ENCODE results near the gene HDHD3. TPM values are rescaled to one million over a fixed set of nuclear protein-coding genes. Genes with fewer than 3 reads are reported as not detected.

The HDHD3 gene
- total and polyA plus RNA-seq, 2 experiments from 2014 or later, result 32.1 to 44.6 TPM

- DNase-seq (ENCODE audit: low read depth in 1 of 2, low spot score in 1 of 2), result no peak
- H3K9me3 ChIP-seq (ENCODE audit: low read depth), result no peaks in the 10 kb centered on the region
- no peak for TF ChIP-seq CTCF (IDR thresholded peaks at IDR 0.05; ENCODE audit: low read depth, low read length)
- H3K4me1 ChIP-seq (ENCODE audit: low read depth), result no peaks in the 10 kb centered on the region
- no peaks in the 10 kb centered on the region for H3K36me3 ChIP-seq
- no peak overlapping the region for H3K27ac ChIP-seq
- no peaks in the 10 kb centered on the region for H3K27me3 ChIP-seq
- no peak overlapping the region for H3K4me3 ChIP-seq
Observed at GRCh38 chr9:113326230-113326629, 50.6 kb downstream of the HDHD3 start.

Other genes with a start within 250 kb of the HDHD3 start
- gene SLC31A2, start 226.0 kb downstream of the HDHD3 start, total RNA-seq, result 2.7 and 4.6 TPM in 2 replicates
- 2.9 and 4.1 TPM in 2 replicates for gene SLC31A2, start 226.0 kb downstream of the HDHD3 start, polyA plus RNA-seq
- 17.6 and 20.6 TPM in 2 replicates for gene FKBP15, start 155.7 kb downstream of the HDHD3 start, total RNA-seq
- 10.9 and 15.7 TPM in 2 replicates for gene FKBP15, start 155.7 kb downstream of the HDHD3 start, polyA plus RNA-seq
- gene SLC31A1, start 155.4 kb downstream of the HDHD3 start, total RNA-seq, result 19.7 and 26.6 TPM in 2 replicates
- 27.8 and 32.6 TPM in 2 replicates for gene SLC31A1, start 155.4 kb downstream of the HDHD3 start, polyA plus RNA-seq
- gene CDC26, start 101.4 kb downstream of the HDHD3 start, total RNA-seq, result 29.7 and 33.9 TPM in 2 replicates
- 50.0 and 60.7 TPM in 2 replicates for gene CDC26, start 101.4 kb downstream of the HDHD3 start, polyA plus RNA-seq
- 20.6 and 21.1 TPM in 2 replicates for gene PRPF4, start 101.3 kb downstream of the HDHD3 start, total RNA-seq
- 26.7 and 30.6 TPM in 2 replicates for gene PRPF4, start 101.3 kb downstream of the HDHD3 start, polyA plus RNA-seq
- 0.06 and 0.53 TPM in 2 replicates for gene RNF183, start 73.6 kb downstream of the HDHD3 start, total RNA-seq
- 0.40 and 0.49 TPM in 2 replicates for gene RNF183, start 73.6 kb downstream of the HDHD3 start, polyA plus RNA-seq
- 2.2 and 4.1 TPM in 2 replicates for gene WDR31, start 36.7 kb downstream of the HDHD3 start, total RNA-seq
- gene WDR31, start 36.7 kb downstream of the HDHD3 start, polyA plus RNA-seq, result 5.4 and 8.8 TPM in 2 replicates
- gene BSPRY, start 27.4 kb downstream of the HDHD3 start, total RNA-seq, result 0.32 and 1.2 TPM in 2 replicates
- 0.93 and 2.1 TPM in 2 replicates for gene BSPRY, start 27.4 kb downstream of the HDHD3 start, polyA plus RNA-seq
- 16.6 and 19.1 TPM in 2 replicates for gene ALAD, start 24.3 kb upstream of the HDHD3 start, total RNA-seq
- gene ALAD, start 24.3 kb upstream of the HDHD3 start, polyA plus RNA-seq, result 17.3 and 20.3 TPM in 2 replicates
- 36.5 TPM in 2 replicates for gene POLE3, start 33.7 kb upstream of the HDHD3 start, total RNA-seq
- gene POLE3, start 33.7 kb upstream of the HDHD3 start, polyA plus RNA-seq, result 45.5 and 54.0 TPM in 2 replicates
- gene C9orf43, start 33.8 kb upstream of the HDHD3 start, total RNA-seq, result 0.42 and 2.3 TPM in 2 replicates
- gene C9orf43, start 33.8 kb upstream of the HDHD3 start, polyA plus RNA-seq, result 1.4 TPM in 1 of 2 replicates, not detected in the other
- 102 and 126 TPM in 2 replicates for gene RGS3, start 86.7 kb upstream of the HDHD3 start, total RNA-seq
- gene RGS3, start 86.7 kb upstream of the HDHD3 start, polyA plus RNA-seq, result 94.7 and 94.9 TPM in 2 replicates

Data from cardiac muscle cell (in vitro differentiated cells and primary cell).